ENCODE results near the gene SH3PXD2A. TPM values are rescaled to one million over a fixed set of nuclear protein-coding genes. Genes with fewer than 3 reads are reported as not detected.
"Not testable (repeated sequence)": the region's sequence is repeated elsewhere in the genome, so short reads cannot be mapped to it uniquely, and the experiment has no call there.

SH3PXD2A gene
- polyA plus RNA-seq, 4 donors: 29.3 to 31.7 (median 30.5) TPM

GRCh38 chr10:103776878-103777591 is 78.3 kb downstream of the SH3PXD2A start:
- DNase-seq (ENCODE audit: low read depth in 4 of 4, low spot score in 3 of 4): no peak

GRCh38 chr10:103775776-103776175 is 79.6 kb downstream of the SH3PXD2A start:
- no peak for DNase-seq (ENCODE audit: low read depth in 4 of 4, low spot score in 3 of 4)

- DNase-seq (ENCODE audit: low read depth in 4 of 4, low spot score in 3 of 4): not testable (repeated sequence)
Observed at GRCh38 chr10:103772846-103773245, 82.5 kb downstream of the SH3PXD2A start.

- DNase-seq (ENCODE audit: low read depth in 4 of 4, low spot score in 3 of 4): peak; percentile 65 to 75 (median 70)
Observed at GRCh38 chr10:103772096-103772845, 83.1 kb downstream of the SH3PXD2A start.

- DNase-seq (ENCODE audit: low read depth in 4 of 4, low spot score in 3 of 4): no peak
Observed at GRCh38 chr10:103770139-103770538, 85.2 kb downstream of the SH3PXD2A start.

- DNase-seq (ENCODE audit: low read depth in 4 of 4, low spot score in 3 of 4): no peak
Observed at GRCh38 chr10:103769176-103769575, 86.2 kb downstream of the SH3PXD2A start.

- DNase-seq (ENCODE audit: low read depth in 4 of 4, low spot score in 3 of 4): no peak
Observed at GRCh38 chr10:103768345-103768744, 87.0 kb downstream of the SH3PXD2A start.

- DNase-seq (ENCODE audit: low read depth in 4 of 4, low spot score in 3 of 4): no peak
Observed at GRCh38 chr10:103767756-103768155, 87.6 kb downstream of the SH3PXD2A start.

GRCh38 chr10:103766751-103767505 is 88.4 kb downstream of the SH3PXD2A start:
- no peak for DNase-seq (ENCODE audit: low read depth in 4 of 4, low spot score in 3 of 4)

GRCh38 chr10:103765981-103766380 is 89.4 kb downstream of the SH3PXD2A start:
- no peak for DNase-seq (ENCODE audit: low read depth in 4 of 4, low spot score in 3 of 4)

- no peak for DNase-seq (ENCODE audit: low read depth in 4 of 4, low spot score in 3 of 4)
Observed at GRCh38 chr10:103765168-103765567, 90.2 kb downstream of the SH3PXD2A start.

GRCh38 chr10:103764296-103765088 is 90.9 kb downstream of the SH3PXD2A start:
- no peak for DNase-seq (ENCODE audit: low read depth in 4 of 4, low spot score in 3 of 4)

- no peak for DNase-seq (ENCODE audit: low read depth in 4 of 4, low spot score in 3 of 4)
Observed at GRCh38 chr10:103763374-103764202, 91.8 kb downstream of the SH3PXD2A start.

GRCh38 chr10:103762916-103763315 is 92.5 kb downstream of the SH3PXD2A start:
- no peak for DNase-seq (ENCODE audit: low read depth in 4 of 4, low spot score in 3 of 4)

GRCh38 chr10:103762162-103762561 is 93.2 kb downstream of the SH3PXD2A start:
- no peak for DNase-seq (ENCODE audit: low read depth in 4 of 4, low spot score in 3 of 4)

- DNase-seq (ENCODE audit: low read depth in 4 of 4, low spot score in 3 of 4): no peak
Observed at GRCh38 chr10:103761075-103761920, 94.1 kb downstream of the SH3PXD2A start.

GRCh38 chr10:103760233-103760632 is 95.1 kb downstream of the SH3PXD2A start:
- DNase-seq (ENCODE audit: low read depth in 4 of 4, low spot score in 3 of 4): not testable (repeated sequence)

- no peak for DNase-seq (ENCODE audit: low read depth in 4 of 4, low spot score in 3 of 4)
Observed at GRCh38 chr10:103759100-103759781, 96.1 kb downstream of the SH3PXD2A start.

Measured in right renal pelvis (tissue), 4 donors.